Liver (tissue), 9 donors: ENCODE results near the gene IFITM10. TPM values are rescaled to one million over a fixed set of nuclear protein-coding genes. Genes with fewer than 3 reads are reported as not detected.

Experiments
- DNase-seq: peaks from one replicate; pipeline ENCODE4 v3.0.0-alpha.2; 2017; ENCODE audit warnings: low spot score
- H3K27ac ChIP-seq, 2 donors: one replicate each; pipeline ENCODE4 v1.7.0; 2013; ENCODE audit warnings: inconsistent platforms in 2 of 2, low read length in 2 of 2, control low read depth in 1 of 2, low read depth in 1 of 2, mild to moderate bottlenecking in 1 of 2
- H3K27me3 ChIP-seq, 4 donors: one replicate each; pipeline versions ENCODE4 v1.6.1 to v1.7.0; 2013; ENCODE audit warnings: low read length in 3 of 4, inconsistent platforms in 1 of 4, mild to moderate bottlenecking in 1 of 4, moderate library complexity in 1 of 4; ENCODE audit not compliant: control insufficient read depth in 4 of 4, insufficient read depth in 4 of 4
- H3K36me3 ChIP-seq, 4 donors: one replicate each; pipeline versions ENCODE4 v1.6.1 to v1.7.0; 2013; ENCODE audit warnings: low read length in 3 of 4, mild to moderate bottlenecking in 3 of 4, low read depth in 1 of 4, moderate library complexity in 1 of 4; ENCODE audit not compliant: control insufficient read depth in 4 of 4, insufficient read depth in 3 of 4
- H3K4me1 ChIP-seq, 4 donors: one replicate each; pipeline versions ENCODE4 v1.6.1 to v1.7.0; 2013; ENCODE audit warnings: low read length in 3 of 4, mild to moderate bottlenecking in 3 of 4, moderate library complexity in 1 of 4; ENCODE audit not compliant: control insufficient read depth in 4 of 4, insufficient read depth in 4 of 4
- H3K4me3 ChIP-seq, 3 donors: one replicate each; pipeline versions ENCODE4 v1.6.1 to v1.7.0; 2013; ENCODE audit warnings: low read length in 3 of 3, control low read depth in 1 of 3, low read depth in 1 of 3, mild to moderate bottlenecking in 1 of 3
- H3K9ac ChIP-seq, 2 donors: one replicate each; pipeline ENCODE4 v1.7.0; 2013; ENCODE audit warnings: low read length in 2 of 2, mild to moderate bottlenecking in 2 of 2, moderate library complexity in 2 of 2, control low read depth in 1 of 2, low read depth in 1 of 2
- H3K9me3 ChIP-seq, 4 donors: one replicate each; pipeline versions ENCODE4 v1.6.1 to v1.7.0; 2013; ENCODE audit warnings: low read length in 3 of 4; ENCODE audit not compliant: control insufficient read depth in 4 of 4
- ATF3 ChIP-seq: IDR thresholded peaks from 2 replicates; pipeline ENCODE4 v1.6.1; 2016; ENCODE audit warnings: antibody characterized with exemption
- EGR1 ChIP-seq, 2 donors: IDR thresholded peaks; 2 replicates each; pipeline ENCODE4 v1.6.1; 2016 to 2018; ENCODE audit warnings: antibody characterized with exemption in 2 of 2, low read depth in 2 of 2
- FOXA1 ChIP-seq: IDR thresholded peaks from 2 replicates; pipeline ENCODE4 v1.6.1; 2016; ENCODE audit warnings: antibody characterized with exemption
- FOXA2 ChIP-seq: IDR thresholded peaks from 2 replicates; pipeline ENCODE4 v1.6.1; 2016; ENCODE audit warnings: antibody characterized with exemption
- GABPA ChIP-seq, 2 donors: IDR thresholded peaks in 1 of 2; conservative IDR thresholded peaks in 1 of 2; 2 replicates each; pipeline ENCODE4 v1.6.1; 2016; ENCODE audit warnings: antibody characterized with exemption in 2 of 2, mild to moderate bottlenecking in 1 of 2, moderate library complexity in 1 of 2
- HNF4A ChIP-seq, 2 donors: conservative IDR thresholded peaks; 2 replicates each; pipeline ENCODE4 v1.6.1; 2016; ENCODE audit warnings: antibody characterized with exemption in 2 of 2, mild to moderate bottlenecking in 2 of 2
- JUND ChIP-seq, 2 donors: IDR thresholded peaks; 2 replicates each; pipeline ENCODE4 v1.6.1; 2016; ENCODE audit warnings: antibody characterized with exemption in 2 of 2
- MAX ChIP-seq: IDR thresholded peaks from 2 replicates; pipeline ENCODE4 v1.6.1; 2016; ENCODE audit warnings: antibody characterized with exemption
- RAD21 ChIP-seq, 2 donors: IDR thresholded peaks; 2 replicates each; pipeline ENCODE4 v1.6.1; 2016; ENCODE audit warnings: antibody characterized with exemption in 2 of 2, mild to moderate bottlenecking in 2 of 2
- REST ChIP-seq: IDR thresholded peaks from 2 replicates; pipeline ENCODE4 v1.6.1; 2016; ENCODE audit warnings: antibody characterized with exemption, mild to moderate bottlenecking
- RXRA ChIP-seq, 2 donors: IDR thresholded peaks; 2 replicates each; pipeline ENCODE4 v1.6.1; 2017 to 2018; ENCODE audit warnings: antibody characterized with exemption in 2 of 2, mild to moderate bottlenecking in 1 of 2
- SP1 ChIP-seq: IDR thresholded peaks from 2 replicates; pipeline ENCODE4 v1.6.1; 2018; ENCODE audit warnings: antibody characterized with exemption, mild to moderate bottlenecking
- YY1 ChIP-seq: IDR thresholded peaks from 2 replicates; pipeline ENCODE4 v1.6.1; 2016; ENCODE audit warnings: antibody characterized with exemption, mild to moderate bottlenecking
- WGBS: extraction: QIAGEN DNeasy Blood & Tissue Kit; methylation state at CpG from one replicate; pipeline ENCODE4 v1.1.7; 2013; 5-methylcytosine and 5-hydroxymethylcytosine counted together
- polyA plus RNA-seq, 2 donors: library from polyadenylated mRNA; stranded (reverse) in 1 of 2; unstranded in 1 of 2; fragments of 200-250 nt in 1 of 2; fragments of >200 nt in 1 of 2; fragmentation: Nextera tagmentation in 1 of 2; extraction: Ambion mirVana in 1 of 2; gene quantifications; one replicate each; pipeline versions ENCODE4 v1.2.1 to v1.2.3, GENCODE V29; 2013 to 2015
- total RNA-seq, 2 donors: library from RNA; depleted of rRNA; stranded (reverse); fragments of >200 nt; gene quantifications; one replicate each; pipeline ENCODE4 v1.2.3, GENCODE V29; 2014
- donor health status: healthy.
- donor health status: healthy.
- donor health status: healthy.
- donor health status: healthy.
- donor health status: healthy.

The IFITM10 gene
- total and polyA plus RNA-seq, 4 donors, result 0.14 to 8.5 (median 1.8) TPM

GRCh38 chr11:1744891-1745700, 5.3 kb downstream of the IFITM10 start:
- H3K4me3 ChIP-seq, result no peak overlapping the region
- no peak overlapping the region for H3K9ac ChIP-seq
- H3K27ac ChIP-seq, result no peak overlapping the region
- peaks cover 0 to 22% (median 6%) of the 10 kb centered on the region in 4 donors for H3K4me1 ChIP-seq
- TF ChIP-seq GABPA (IDR thresholded peaks at IDR 0.05 in 1 of 2, conservative IDR thresholded peaks at IDR 0.05 in 1 of 2) (no peak), YY1 (no peak), SP1 (no peak), FOXA2 (no peak), MAX (no peak), HNF4A (conservative IDR thresholded peaks at IDR 0.05) (no peak), RAD21 (IDR thresholded peaks at IDR 0.05) (no peak), JUND (IDR thresholded peaks at IDR 0.05) (no peak), RXRA (IDR thresholded peaks at IDR 0.05) (no peak)
- no peaks in the 10 kb centered on the region for H3K36me3 ChIP-seq
- DNase-seq, result no peak
- WGBS, result 79% methylated on average over 18 of the region's 18 CpGs
- H3K9me3 ChIP-seq, result no peaks in the 10 kb centered on the region
- peaks cover 0 to 2% (median 0%) of the 10 kb centered on the region in 4 donors for H3K27me3 ChIP-seq

- WGBS, result 67% methylated on average over 23 of the region's 23 CpGs
- H3K9ac ChIP-seq, result no peak overlapping the region
- H3K27ac ChIP-seq, result no peak overlapping the region
Measured at GRCh38 chr11:1744137-1744886, 6.1 kb downstream of the IFITM10 start.

More at GRCh38 chr11:1744137-1744886, 6.1 kb downstream of the IFITM10 start:
- Histone ChIP-seq H3K4me1 (peaks cover 0 to 21% (median 3%) of the 10 kb centered on the region in 4 donors), H3K27me3 (peaks cover 0 to 2% (median 0%) of the 10 kb centered on the region in 4 donors), H3K4me3 (no peak overlapping the region), H3K36me3 (no peaks in the 10 kb centered on the region), H3K9me3 (no peaks in the 10 kb centered on the region)
- TF ChIP-seq RAD21 (IDR thresholded peaks at IDR 0.05) (no peak), FOXA1 (no peak), RXRA (IDR thresholded peaks at IDR 0.05) (no peak), EGR1 (IDR thresholded peaks at IDR 0.05; ENCODE audit: low read depth in 2 of 2) (no peak), ATF3 (no peak), REST (no peak), JUND (IDR thresholded peaks at IDR 0.05) (no peak), MAX (no peak)
- DNase-seq, result no peak
